GM23248 (cell line): ENCODE measurements around the gene NKAIN2. TPM values are rescaled to one million over a fixed set of nuclear protein-coding genes. Genes with fewer than 3 reads are reported as not detected.

Source experiments
- DNase-seq: peaks from one replicate; pipeline ENCODE4 v3.0.0-alpha.2; 2015
- H2AFZ ChIP-seq: fragments of 200-600 bp; sonication (generic); 2 replicates; pipeline ENCODE4 v1.6.1; 2016; ENCODE audit warnings: antibody characterized with exemption
- H3F3A ChIP-seq: fragments of 200-600 bp; sonication (generic); 2 replicates; pipeline ENCODE4 v1.6.1; 2016; ENCODE audit warnings: mild to moderate bottlenecking, antibody characterized with exemption, mixed run types; ENCODE audit not compliant: insufficient read depth
- H3K27ac ChIP-seq: fragments of 200-600 bp; sonication (generic); 2 replicates; pipeline ENCODE4 v1.5.1; 2016; ENCODE audit warnings: mild to moderate bottlenecking
- H3K27me3 ChIP-seq: fragments of 200-600 bp; sonication (generic); replicated peaks from 2 replicates; pipeline ENCODE4 v1.6.1; 2016; ENCODE audit warnings: mild to moderate bottlenecking; ENCODE audit not compliant: insufficient read depth
- H3K36me3 ChIP-seq: fragments of 200-600 bp; sonication (generic); 2 replicates; pipeline ENCODE4 v1.6.1; 2016; ENCODE audit warnings: low read depth, mild to moderate bottlenecking
- H3K4me1 ChIP-seq: fragments of 200-600 bp; sonication (generic); 2 replicates; pipeline ENCODE4 v1.6.1; 2016; ENCODE audit warnings: mild to moderate bottlenecking; ENCODE audit not compliant: insufficient read depth
- H3K4me2 ChIP-seq: fragments of 200-600 bp; sonication (generic); one replicate; pipeline ENCODE4 v1.6.1; 2016; ENCODE audit warnings: mild to moderate bottlenecking; ENCODE audit not compliant: unreplicated experiment
- H3K4me3 ChIP-seq: fragments of 200-600 bp; sonication (generic); 2 replicates; pipeline ENCODE4 v1.5.1; 2016; ENCODE audit warnings: mild to moderate bottlenecking
- H3K79me2 ChIP-seq: fragments of 200-600 bp; sonication (generic); 2 replicates; pipeline ENCODE4 v1.6.1; 2016; ENCODE audit warnings: mild to moderate bottlenecking; ENCODE audit not compliant: insufficient read depth
- H3K9ac ChIP-seq: fragments of 200-600 bp; sonication (generic); 2 replicates; pipeline ENCODE4 v1.6.1; 2016; ENCODE audit warnings: mild to moderate bottlenecking
- H3K9me2 ChIP-seq: fragments of 200-600 bp; sonication (generic); 2 replicates; pipeline ENCODE4 v1.6.1; 2016; ENCODE audit warnings: mixed run types, mild to moderate bottlenecking, moderate library complexity; ENCODE audit not compliant: insufficient read depth
- H3K9me3 ChIP-seq: fragments of 200-600 bp; sonication (generic); one replicate; pipeline ENCODE4 v1.6.1; 2017; ENCODE audit warnings: low read depth
- H4K20me1 ChIP-seq: fragments of 200-600 bp; sonication (generic); 2 replicates; pipeline ENCODE4 v1.6.0; 2016; ENCODE audit not compliant: insufficient read depth
- EZH2 ChIP-seq: fragments of 200-600 bp; sonication (generic); IDR thresholded peaks from 2 replicates; pipeline ENCODE4 v1.6.1; 2018; ENCODE audit warnings: antibody characterized with exemption, mild to moderate bottlenecking; ENCODE audit not compliant: insufficient read depth, poor library complexity, severe bottlenecking
- EZH2phosphoT487 ChIP-seq: fragments of 200-600 bp; sonication (generic); IDR thresholded peaks from 2 replicates; pipeline ENCODE4 v1.6.1; 2018; ENCODE audit warnings: antibody characterized with exemption, moderate library complexity, mild to moderate bottlenecking, low read depth; ENCODE audit not compliant: insufficient read depth
- WGBS, 2 experiments: methylation state at CpG; one replicate each; pipeline ENCODE4 v1.1.6; 2015 to 2017; ENCODE audit warnings: low lambda C conversion rate in 2 of 2, low coverage in 1 of 2; ENCODE audit errors: missing lambda C conversion rate in 2 of 2; 5-methylcytosine and 5-hydroxymethylcytosine counted together
- in situ Hi-C: fragments of 300-500 bp; cut with MboI; formaldehyde crosslinking; loops from 2 replicates; pipeline ENCODE4 v1.15.0; 2020
- polyA plus RNA-seq: library from polyadenylated mRNA; unstranded; fragments of >200 nt; fragmentation: Nextera tagmentation; extraction: Ambion mirVana; gene quantifications from 2 replicates; pipeline ENCODE4 v1.2.1, GENCODE V29; 2016
- total RNA-seq: library from RNA; depleted of rRNA; stranded (reverse); fragments of >200 nt; shearing (Covaris generic); gene quantifications from 2 replicates; pipeline ENCODE4 v1.2.3, GENCODE V29; 2014

Gene NKAIN2
- total and polyA plus RNA-seq, 2 experiments from 2014 or later = not detected

DNA sequence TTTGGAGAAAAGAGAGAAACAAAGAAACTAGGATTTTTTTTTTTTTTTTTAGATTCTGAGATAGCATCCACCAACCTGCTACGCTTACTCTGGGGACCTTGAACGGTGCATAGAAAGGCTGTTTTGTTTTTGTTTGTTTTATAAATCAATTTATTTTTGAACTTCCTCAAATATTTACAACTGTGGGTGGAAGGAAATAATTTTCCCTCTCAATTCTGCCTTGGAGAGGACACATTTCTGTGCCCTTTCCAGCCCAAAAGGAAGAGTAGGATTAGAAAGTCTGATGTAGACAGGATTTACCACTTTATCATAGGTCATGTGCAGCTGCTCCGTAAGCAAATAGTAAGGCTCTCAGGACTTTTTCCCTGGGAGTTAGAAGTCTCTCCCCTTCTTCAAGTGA is 190.5 kb downstream of the NKAIN2 start:
- Histone ChIP-seq H3K27ac (no peak overlapping the region), H3K9me3 (no peaks in the 10 kb centered on the region), H3K9ac (no peak overlapping the region), H3F3A (no peaks in the 10 kb centered on the region), H3K4me3 (no peak overlapping the region), H4K20me1 (no peaks in the 10 kb centered on the region), H3K4me1 (no peaks in the 10 kb centered on the region), H3K36me3 (no peaks in the 10 kb centered on the region), H3K4me2 (no peak overlapping the region), H2AFZ (no peak overlapping the region), H3K27me3 (no peaks in the 10 kb centered on the region), H3K9me2 (no peaks in the 10 kb centered on the region), H3K79me2 (no peaks in the 10 kb centered on the region)
- TF ChIP-seq EZH2phosphoT487 (no peak), EZH2 (no peak)
- 34 to 39% methylated on average over 3 of the region's 3 CpGs for WGBS, 2 experiments
- DNase-seq = no peak
- in situ Hi-C loops = no loop called here

DNA sequence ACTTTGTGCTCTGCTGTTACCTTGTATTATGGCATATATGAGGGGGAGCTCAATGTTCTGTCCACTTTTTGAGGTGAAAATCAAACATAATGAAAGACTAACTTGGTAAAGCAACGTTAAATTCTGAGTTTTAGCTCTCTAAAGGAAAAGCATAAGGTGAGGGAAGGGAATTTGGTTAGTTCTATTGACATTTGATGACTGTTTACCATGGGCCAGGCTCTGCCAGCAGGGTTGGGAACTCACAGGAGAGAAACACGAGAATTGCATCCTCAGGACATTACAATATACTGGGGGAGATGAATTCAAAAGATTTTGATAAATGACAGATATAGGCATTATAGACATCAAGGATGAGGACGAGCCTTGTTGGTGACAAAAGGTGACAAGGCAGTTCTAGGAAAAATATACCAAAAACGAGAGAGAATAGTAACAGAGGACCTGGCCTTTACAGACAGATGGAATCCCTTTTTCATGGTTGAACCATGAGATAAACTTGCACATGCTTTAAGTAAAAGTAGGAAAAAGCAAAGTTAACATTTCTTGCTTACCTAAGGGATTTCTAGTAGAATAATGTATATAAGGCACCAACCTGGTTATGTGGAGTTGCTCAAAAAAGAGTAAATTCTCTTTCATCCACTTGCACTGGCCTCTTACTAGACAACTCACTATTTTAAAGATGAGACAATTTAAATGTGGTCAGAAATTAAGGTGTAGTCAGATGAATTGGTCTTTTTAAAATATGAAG is 191.4 kb downstream of the NKAIN2 start:
- Histone ChIP-seq H3K4me2 (no peak overlapping the region), H2AFZ (no peak overlapping the region), H4K20me1 (no peaks in the 10 kb centered on the region), H3K9me2 (no peaks in the 10 kb centered on the region), H3K27me3 (no peaks in the 10 kb centered on the region), H3F3A (no peaks in the 10 kb centered on the region), H3K4me3 (no peak overlapping the region), H3K36me3 (no peaks in the 10 kb centered on the region), H3K79me2 (no peaks in the 10 kb centered on the region), H3K4me1 (no peaks in the 10 kb centered on the region), H3K9ac (no peak overlapping the region), H3K27ac (no peak overlapping the region), H3K9me3 (no peaks in the 10 kb centered on the region)
- no peak for DNase-seq
- WGBS, 2 experiments = 5 to 6% methylated on average over 4 of the region's 4 CpGs
- TF ChIP-seq EZH2 (no peak), EZH2phosphoT487 (no peak)
- in situ Hi-C loops = no loop called here

DNA sequence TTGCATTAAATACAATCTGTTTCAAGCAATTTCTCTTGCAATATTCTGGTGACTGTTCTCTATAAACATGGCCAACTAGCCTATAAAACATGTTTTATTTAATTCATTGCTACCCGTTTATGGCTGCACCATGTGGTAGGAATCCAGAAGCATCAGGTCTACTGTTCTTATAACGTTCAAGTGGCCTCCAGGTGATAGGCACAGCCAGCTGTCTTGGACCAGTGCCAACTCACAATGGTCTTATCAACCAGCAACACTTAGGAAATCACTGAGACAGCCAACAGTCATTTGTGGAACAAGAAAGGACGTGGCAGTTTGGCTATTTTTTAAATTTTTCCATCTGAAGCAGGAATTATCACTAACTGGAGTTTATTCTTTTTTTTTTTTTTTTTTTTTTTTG is 193.6 kb downstream of the NKAIN2 start:
- DNase-seq = no peak
- Histone ChIP-seq H3K27me3 (no peaks in the 10 kb centered on the region), H3K9me3 (no peaks in the 10 kb centered on the region), H3K27ac (no peak overlapping the region), H3K36me3 (no peaks in the 10 kb centered on the region), H3K4me2 (no peak overlapping the region), H3K4me1 (no peaks in the 10 kb centered on the region), H4K20me1 (no peaks in the 10 kb centered on the region), H3K79me2 (no peaks in the 10 kb centered on the region), H3F3A (no peaks in the 10 kb centered on the region), H2AFZ (no peak overlapping the region), H3K9me2 (no peaks in the 10 kb centered on the region), H3K4me3 (no peak overlapping the region), H3K9ac (no peak overlapping the region)
- WGBS, 2 experiments = 4 to 6% methylated on average over 3 of the region's 3 CpGs
- in situ Hi-C loops = no loop called here
- TF ChIP-seq EZH2 = no peak
- TF ChIP-seq EZH2phosphoT487 = no peak

GRCh38 chr6:124002377-124003081 is 198.9 kb downstream of the NKAIN2 start:
- DNase-seq = no peak

More at GRCh38 chr6:124002377-124003081, 198.9 kb downstream of the NKAIN2 start:
- no peaks in the 10 kb centered on the region for H4K20me1 ChIP-seq
- no peak overlapping the region for H3K27ac ChIP-seq
- H3F3A ChIP-seq = no peaks in the 10 kb centered on the region
- in situ Hi-C loops = no loop called here
- TF ChIP-seq EZH2 (no peak), EZH2phosphoT487 (no peak)
- no peak overlapping the region for H2AFZ ChIP-seq
- no peak overlapping the region for H3K4me2 ChIP-seq
- H3K9me2 ChIP-seq = no peaks in the 10 kb centered on the region
- WGBS, 2 experiments = 22 to 24% methylated on average over 4 of the region's 4 CpGs
- no peaks in the 10 kb centered on the region for H3K4me1 ChIP-seq
- H3K4me3 ChIP-seq = no peak overlapping the region
- H3K9ac ChIP-seq = no peak overlapping the region
- H3K79me2 ChIP-seq = no peaks in the 10 kb centered on the region
- H3K9me3 ChIP-seq = no peaks in the 10 kb centered on the region
- no peaks in the 10 kb centered on the region for H3K36me3 ChIP-seq
- H3K27me3 ChIP-seq = no peaks in the 10 kb centered on the region
